Adrenal gland (tissue), 12 donors: ENCODE results near the gene SORBS2. TPM values are rescaled to one million over a fixed set of nuclear protein-coding genes. Genes with fewer than 3 reads are reported as not detected.

Experiments
- DNase-seq, 7 donors: peaks; one replicate each; pipeline ENCODE4 v3.0.0-alpha.2; 2019 to 2020
- H3K27ac ChIP-seq, 5 donors: fragments of 200-600 bp; sonication (generic) in 4 of 5; 1 replicate in 3 of 5; 2 replicates in 2 of 5; pipeline versions ENCODE4 v1.5.1 to v1.8.0; 2016 to 2020; ENCODE audit warnings: mild to moderate bottlenecking in 1 of 5
- H3K27me3 ChIP-seq: fragments of 200-600 bp; 2 replicates; pipeline ENCODE4 v1.8.0; 2021
- H3K36me3 ChIP-seq, 2 donors: fragments of 200-600 bp; replicated peaks in 1 of 2; 1 replicate in 1 of 2; 2 replicates in 1 of 2; pipeline versions ENCODE4 v1.5.1 to v1.8.0; 2018 to 2022
- H3K4me1 ChIP-seq, 2 donors: fragments of 200-600 bp; replicated peaks in 1 of 2; 1 replicate in 1 of 2; 2 replicates in 1 of 2; pipeline versions ENCODE4 v1.5.1 to v1.8.0; 2018 to 2021
- H3K4me3 ChIP-seq, 4 donors: fragments of 200-600 bp; sonication (generic) in 3 of 4; one replicate each; pipeline ENCODE4 v1.5.1; 2016 to 2018
- H3K9me3 ChIP-seq, 3 donors: fragments of 200-600 bp; sonication (generic) in 1 of 3; replicated peaks in 1 of 3; 1 replicate in 2 of 3; 2 replicates in 1 of 3; pipeline versions ENCODE4 v1.5.1 to v1.8.0; 2016 to 2021
- CTCF ChIP-seq, 6 experiments: fragments of 450-650 bp in 4 of 6; fragments of 200-600 bp in 2 of 6; sonication (generic) in 1 of 6; IDR thresholded peaks; 1 replicate in 5 of 6; 2 replicates in 1 of 6; pipeline versions ENCODE4 v1.5.1 to v1.8.0; 2016 to 2021; ENCODE audit warnings: antibody characterized with exemption in 6 of 6, mild to moderate bottlenecking in 2 of 6, moderate library complexity in 1 of 6
- POLR2A ChIP-seq, 2 donors: fragments of 450-650 bp; IDR thresholded peaks; one replicate each; pipeline ENCODE4 v1.6.1; 2017; ENCODE audit warnings: antibody characterized with exemption in 2 of 2, mild to moderate bottlenecking in 2 of 2, moderate library complexity in 1 of 2
- WGBS, 4 donors: extraction: QIAGEN DNeasy Blood & Tissue Kit in 2 of 4; methylation state at CpG; one replicate each; pipeline versions ENCODE4 v1.1.5 to v1.1.7; 2013 to 2017; 5-methylcytosine and 5-hydroxymethylcytosine counted together
- intact Hi-C, 2 donors: fragments of 100-400 bp; cut with DNase I; formaldehyde crosslinking; loops; one replicate each; pipeline versions ENCODE4 v1.14.1 to v1.15.0; 2022 to 2023
- polyA plus RNA-seq, 3 donors: library from polyadenylated mRNA; stranded (reverse); fragments of 200-250 nt in 2 of 3; fragments of 350-450 nt in 1 of 3; fragmentation: Illumina TruSeq in 1 of 3; extraction: RNeasy Lipid Tissue Mini Kit (QIAGEN cat#74804) in 1 of 3; gene quantifications; one replicate each; pipeline ENCODE4 v1.2.3, GENCODE V29; 2013 to 2014
- total RNA-seq, 9 donors: library from RNA; depleted of rRNA in 4 of 9; stranded (reverse); fragments of >200 nt in 4 of 9; fragments of 120-200 nt in 1 of 9; fragmentation: NEBNext Ultra II Directional in 1 of 9; extraction: Animal tissue kit (Norgen Biotek cat#: 25700) in 1 of 9; gene quantifications; one replicate each; pipeline versions ENCODE4 v1.1.0 to v1.2.4, GENCODE V29; 2013 to 2023
- donor health status: healthy with polysubstance abuse.
- donor health status: Bipolar disorder and iron deficiency.
- donor health status: DM: yes; HTN: yes; CAD: no.
- donor health status: DM: no; HTN: no; CAD: no.
- donor health status: DM: no; HTN: no; CAD: no.
- donor health status: DM: yes; HTN: yes; CAD: no.

Gene SORBS2
- total and polyA plus RNA-seq, 12 donors: 126 to 875 (median 582) TPM

DNA sequence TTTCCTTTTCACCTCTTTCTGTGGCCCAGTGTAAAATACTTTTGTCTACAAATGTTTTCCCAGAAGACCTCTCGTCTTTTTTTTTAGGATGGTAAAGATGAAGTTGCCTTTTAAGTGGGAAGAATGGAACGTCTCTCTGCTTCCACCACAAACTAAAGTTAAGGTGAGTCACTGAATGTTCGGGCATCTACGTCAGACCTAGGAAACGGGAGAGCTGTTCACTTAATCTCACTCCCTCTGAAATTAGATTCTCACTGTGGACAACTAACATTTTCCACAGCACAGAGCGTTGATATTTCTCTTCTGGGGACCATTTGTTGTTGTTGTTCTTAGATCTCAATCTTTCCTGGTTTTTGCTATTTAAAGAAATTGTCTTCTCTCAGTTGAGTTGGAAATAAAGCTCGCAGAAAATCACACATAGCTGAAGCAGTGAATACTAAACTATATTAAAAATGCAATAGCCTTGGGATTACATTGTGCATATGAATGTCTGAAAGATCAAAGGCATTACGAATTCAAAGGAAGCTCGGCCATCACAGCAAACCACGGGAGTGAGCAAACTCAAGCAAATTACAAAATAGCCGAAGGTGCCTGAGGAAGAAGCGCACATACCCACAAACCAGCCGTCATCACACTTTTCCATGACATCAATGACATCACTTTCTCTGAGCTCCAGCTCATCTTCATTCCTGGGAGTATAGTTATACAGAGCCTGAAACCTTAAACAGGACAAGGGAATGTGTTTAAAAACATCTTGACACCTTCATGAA lies 222.7 kb downstream of the SORBS2 start:
- TF ChIP-seq CTCF (IDR thresholded peaks at IDR 0.05) (no peak), POLR2A (IDR thresholded peaks at IDR 0.05) (no peak)
- no peak overlapping the region for H3K4me3 ChIP-seq
- H3K36me3 ChIP-seq: peaks cover 0 to 21% of the 10 kb centered on the region in 2 donors
- peaks cover 12 to 40% of the 10 kb centered on the region in 2 donors for H3K4me1 ChIP-seq
- peak overlapping the region in 1 of 5 donors; percentile 3 for H3K27ac ChIP-seq
- H3K9me3 ChIP-seq: no peaks in the 10 kb centered on the region
- intact Hi-C loops: no loop called here
- no peaks in the 10 kb centered on the region for H3K27me3 ChIP-seq
- WGBS, 4 donors: 87 to 93% (median 91%) methylated on average over 13 of the region's 13 CpGs
- DNase-seq: peak in 1 of 7 donors; percentile 38

- peaks cover 12 to 24% of the 10 kb centered on the region in 2 donors for H3K4me1 ChIP-seq
- WGBS, 4 donors: 65 to 78% (median 68%) methylated on average over 22 to 32 of the region's 32 CpGs
- no peak overlapping the region for H3K4me3 ChIP-seq
- peaks cover 0 to 21% of the 10 kb centered on the region in 2 donors for H3K36me3 ChIP-seq
- H3K27me3 ChIP-seq: no peaks in the 10 kb centered on the region
- intact Hi-C loops: no loop called here
- no peaks in the 10 kb centered on the region for H3K9me3 ChIP-seq
- peak in 1 of 7 donors; percentile 88 for DNase-seq
- peak overlapping the region in 1 of 5 donors; percentile 52 for H3K27ac ChIP-seq
- TF ChIP-seq CTCF (IDR thresholded peaks at IDR 0.05): no peak
- TF ChIP-seq POLR2A (IDR thresholded peaks at IDR 0.05): no peak
Measured at GRCh38 chr4:185587427-185588161, 224.4 kb downstream of the SORBS2 start.

DNA sequence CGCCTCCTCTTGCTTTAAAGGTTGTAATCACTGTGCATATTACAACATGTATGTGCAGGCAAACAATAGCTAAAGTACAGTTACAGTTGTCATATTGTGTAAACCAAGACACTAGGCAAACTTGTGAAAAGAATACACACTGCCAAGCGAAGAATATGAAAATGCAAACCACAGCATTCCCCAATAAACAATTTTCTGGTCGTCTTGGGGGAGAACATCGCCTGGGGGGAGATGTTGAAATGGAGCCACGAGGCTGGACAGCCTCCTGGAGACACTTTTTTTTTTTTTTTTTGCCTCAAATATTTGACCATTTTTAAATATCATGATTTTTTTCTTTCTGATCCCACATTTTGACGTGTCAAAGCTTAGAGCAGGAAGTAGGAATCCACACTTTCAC lies 225.0 kb downstream of the SORBS2 start:
- no peaks in the 10 kb centered on the region for H3K9me3 ChIP-seq
- intact Hi-C loops: no loop called here
- H3K27ac ChIP-seq: peak overlapping the region in 1 of 5 donors; percentile 52
- no peak for TF ChIP-seq POLR2A (IDR thresholded peaks at IDR 0.05)
- no peak for TF ChIP-seq CTCF (IDR thresholded peaks at IDR 0.05)
- DNase-seq: no peak
- peaks cover 10 to 18% of the 10 kb centered on the region in 2 donors for H3K4me1 ChIP-seq
- 66 to 83% (median 76%) methylated on average over 6 of the region's 6 CpGs for WGBS, 4 donors
- H3K27me3 ChIP-seq: no peaks in the 10 kb centered on the region
- no peak overlapping the region for H3K4me3 ChIP-seq
- peaks cover 0 to 21% of the 10 kb centered on the region in 2 donors for H3K36me3 ChIP-seq

DNA sequence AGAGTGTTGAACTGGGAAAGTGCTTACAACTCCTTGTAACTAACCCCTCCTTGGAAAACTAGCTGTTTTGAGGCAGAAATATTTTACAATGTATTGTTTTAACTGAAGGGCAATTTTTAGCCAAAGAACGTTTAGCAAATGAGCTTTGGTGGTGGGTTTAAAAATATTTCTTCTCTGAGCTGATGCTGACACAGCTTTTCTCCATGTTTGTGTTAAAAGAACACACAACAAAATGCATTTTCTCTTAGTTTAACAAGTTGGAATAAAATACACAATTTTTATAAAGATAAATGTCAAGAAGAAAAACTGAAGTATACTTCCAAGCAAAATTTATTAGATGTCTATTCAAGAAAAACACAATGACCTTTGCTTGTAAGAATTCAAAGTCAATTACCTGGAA lies 226.8 kb downstream of the SORBS2 start:
- Histone ChIP-seq H3K27ac (no peak overlapping the region), H3K9me3 (no peaks in the 10 kb centered on the region), H3K4me1 (peaks cover 0 to under 1% of the 10 kb centered on the region in 2 donors), H3K4me3 (no peak overlapping the region), H3K36me3 (peaks cover 0 to 21% of the 10 kb centered on the region in 2 donors), H3K27me3 (no peaks in the 10 kb centered on the region)
- no peak for DNase-seq
- 57 to 73% (median 69%) methylated on average over 1 of the region's 1 CpG for WGBS, 4 donors
- TF ChIP-seq POLR2A (IDR thresholded peaks at IDR 0.05) (no peak), CTCF (IDR thresholded peaks at IDR 0.05) (no peak)
- intact Hi-C loops: no loop called here
